Natural killer cell (primary cell): ENCODE data around the gene MSI2. TPM values are rescaled to one million over a fixed set of nuclear protein-coding genes. Genes with fewer than 3 reads are reported as not detected.

Experiments used
- ATAC-seq, 3 donors: fragments of 150-1000 bp in 2 of 3; fragments of 200-7000 bp in 1 of 3; cut with Tn5 transposase; 1 replicate in 1 of 3; 2 replicates in 2 of 3; pipeline ENCODE4 v1.10.0; 2021; ENCODE audit warnings: mild to moderate bottlenecking in 2 of 3, moderate library complexity in 2 of 3
- DNase-seq, 2 donors: peaks; one replicate each; pipeline versions ENCODE4 v3.0.0 to v3.0.0-alpha.2; 2013 to 2021; ENCODE audit warnings: mixed read lengths in 1 of 2
- H3K27ac ChIP-seq: one replicate; pipeline ENCODE4 v1.5.1; 2013; ENCODE audit warnings: mild to moderate bottlenecking, low read length
- H3K27me3 ChIP-seq: one replicate; pipeline ENCODE4 v1.6.1; 2013; ENCODE audit warnings: low read length; ENCODE audit not compliant: control insufficient read depth, insufficient read depth
- H3K36me3 ChIP-seq: one replicate; pipeline ENCODE4 v1.6.1; 2013; ENCODE audit warnings: low read length; ENCODE audit not compliant: control insufficient read depth, insufficient read depth
- H3K4me1 ChIP-seq: one replicate; pipeline ENCODE4 v1.6.1; 2013; ENCODE audit warnings: low read length; ENCODE audit not compliant: control insufficient read depth, insufficient read depth
- H3K4me3 ChIP-seq: one replicate; pipeline ENCODE4 v1.5.1; 2013; ENCODE audit warnings: low read length
- H3K9me3 ChIP-seq: one replicate; pipeline ENCODE4 v1.6.1; 2013; ENCODE audit warnings: low read length; ENCODE audit not compliant: control insufficient read depth, insufficient read depth
- H3K27ac Mint-ChIP-seq, 2 donors: one replicate each; pipeline ENCODE4 v1.8.0; 2022; ENCODE audit warnings: mild to moderate bottlenecking in 2 of 2, mixed read lengths in 2 of 2, moderate library complexity in 1 of 2
- H3K27me3 Mint-ChIP-seq, 2 donors: one replicate each; pipeline ENCODE4 v1.8.0; 2022; ENCODE audit warnings: low read depth in 2 of 2, mixed read lengths in 2 of 2
- H3K36me3 Mint-ChIP-seq: one replicate; pipeline ENCODE4 v1.8.0; 2022; ENCODE audit warnings: mixed read lengths
- H3K4me1 Mint-ChIP-seq, 2 donors: one replicate each; pipeline ENCODE4 v1.8.0; 2022; ENCODE audit warnings: mixed read lengths in 2 of 2
- H3K4me3 Mint-ChIP-seq: one replicate; pipeline ENCODE4 v1.8.0; 2022; ENCODE audit warnings: mild to moderate bottlenecking, moderate library complexity, mixed read lengths
- H3K9me3 Mint-ChIP-seq, 2 donors: one replicate each; pipeline ENCODE4 v1.8.0; 2022; ENCODE audit warnings: mixed read lengths in 2 of 2
- WGBS: methylation state at CpG from one replicate; pipeline ENCODE4 v1.1.7; 2013; ENCODE audit warnings: missing lambda C conversion rate; ENCODE audit not compliant: insufficient coverage; 5-methylcytosine and 5-hydroxymethylcytosine counted together
- intact Hi-C: fragments of 100-400 bp; cut with micrococcal nuclease; formaldehyde crosslinking; loops from one replicate; pipeline ENCODE4 v1.14.2; 2022
- total RNA-seq, 4 donors: library from RNA; stranded (reverse); fragments of 120-200 nt in 1 of 4; gene quantifications; one replicate each; pipeline versions ENCODE4 v1.2.3 to v1.2.4, GENCODE V29; 2013 to 2022
- TF ChIP-seq, protein P1 (sequence below): fragments of 200-600 bp; IDR thresholded peaks from one replicate; pipeline ENCODE4 v1.8.0; 2022; ENCODE audit warnings: antibody characterized with exemption

MSI2 gene
- total RNA-seq, 3 donors from 2014 or later (not counting 1 experiment from before 2014, with no cell fraction given), result 95.5 to 145 (median 96.8) TPM

DNA sequence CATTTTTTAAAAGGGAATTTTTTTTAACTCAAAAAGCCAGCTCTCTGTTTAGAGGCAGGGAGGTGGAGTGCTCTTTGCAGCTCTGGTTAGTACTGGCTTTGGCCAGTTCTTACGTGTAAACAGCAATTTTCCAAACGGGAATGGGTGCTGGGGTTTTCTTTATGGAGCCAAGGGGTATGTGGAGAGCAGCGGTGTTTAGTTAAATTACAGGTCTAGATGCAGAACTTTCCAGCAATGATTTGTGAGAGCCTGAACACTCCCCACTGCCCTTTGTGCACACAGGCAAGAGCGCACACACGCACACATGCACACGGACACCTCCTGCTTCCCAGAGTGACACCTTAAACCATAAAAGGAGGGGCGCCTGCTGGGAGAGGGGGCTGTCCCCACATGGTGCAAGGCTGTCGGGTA is 140.2 kb downstream of the MSI2 start:
- H3K27ac Mint-ChIP-seq, result no peak overlapping the region
- no peaks in the 10 kb centered on the region for H3K27me3 Mint-ChIP-seq
- no peaks in the 10 kb centered on the region for H3K4me1 ChIP-seq
- no peak for DNase-seq
- no peak overlapping the region for H3K4me3 ChIP-seq
- intact Hi-C loops, result no loop called here
- TF ChIP-seq, protein P1, sequence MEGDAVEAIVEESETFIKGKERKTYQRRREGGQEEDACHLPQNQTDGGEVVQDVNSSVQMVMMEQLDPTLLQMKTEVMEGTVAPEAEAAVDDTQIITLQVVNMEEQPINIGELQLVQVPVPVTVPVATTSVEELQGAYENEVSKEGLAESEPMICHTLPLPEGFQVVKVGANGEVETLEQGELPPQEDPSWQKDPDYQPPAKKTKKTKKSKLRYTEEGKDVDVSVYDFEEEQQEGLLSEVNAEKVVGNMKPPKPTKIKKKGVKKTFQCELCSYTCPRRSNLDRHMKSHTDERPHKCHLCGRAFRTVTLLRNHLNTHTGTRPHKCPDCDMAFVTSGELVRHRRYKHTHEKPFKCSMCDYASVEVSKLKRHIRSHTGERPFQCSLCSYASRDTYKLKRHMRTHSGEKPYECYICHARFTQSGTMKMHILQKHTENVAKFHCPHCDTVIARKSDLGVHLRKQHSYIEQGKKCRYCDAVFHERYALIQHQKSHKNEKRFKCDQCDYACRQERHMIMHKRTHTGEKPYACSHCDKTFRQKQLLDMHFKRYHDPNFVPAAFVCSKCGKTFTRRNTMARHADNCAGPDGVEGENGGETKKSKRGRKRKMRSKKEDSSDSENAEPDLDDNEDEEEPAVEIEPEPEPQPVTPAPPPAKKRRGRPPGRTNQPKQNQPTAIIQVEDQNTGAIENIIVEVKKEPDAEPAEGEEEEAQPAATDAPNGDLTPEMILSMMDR, result no peak
- H3K9me3 Mint-ChIP-seq, result no peaks in the 10 kb centered on the region
- H3K36me3 Mint-ChIP-seq, result no peaks in the 10 kb centered on the region
- no peaks in the 10 kb centered on the region for H3K9me3 ChIP-seq
- no peaks in the 10 kb centered on the region for H3K27me3 ChIP-seq
- no peak for ATAC-seq
- 84% methylated on average over 7 of the region's 8 CpGs for WGBS
- H3K27ac ChIP-seq, result no peak overlapping the region
- H3K4me1 Mint-ChIP-seq, result peaks cover 17 to 19% of the 10 kb centered on the region in 2 donors
- no peaks in the 10 kb centered on the region for H3K36me3 ChIP-seq
- no peak overlapping the region for H3K4me3 Mint-ChIP-seq

DNA sequence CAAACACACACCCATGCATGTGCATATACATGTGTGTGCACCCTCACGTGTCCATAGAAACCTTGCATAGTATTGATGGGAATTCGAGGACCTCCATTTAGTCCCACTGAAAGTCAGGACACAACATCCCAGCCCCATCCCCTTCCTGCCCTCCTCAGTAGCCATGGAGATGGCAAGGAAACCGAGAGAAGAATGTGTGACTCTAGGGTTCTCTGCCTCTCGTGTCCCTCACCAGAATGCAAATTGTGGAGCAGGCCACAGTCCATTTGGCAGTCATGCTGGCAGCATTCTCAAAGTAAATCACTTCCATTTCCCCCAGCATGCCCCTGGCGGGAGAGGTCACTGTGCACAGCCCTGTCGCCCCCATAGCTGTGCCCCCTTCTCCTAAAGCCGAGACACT is 141.1 kb downstream of the MSI2 start:
- H3K4me1 Mint-ChIP-seq, result peaks cover 17 to 19% of the 10 kb centered on the region in 2 donors
- 95% methylated on average over 7 of the region's 7 CpGs for WGBS
- Histone ChIP-seq H3K4me1 (no peaks in the 10 kb centered on the region), H3K9me3 (no peaks in the 10 kb centered on the region), H3K27me3 (no peaks in the 10 kb centered on the region), H3K36me3 (peaks cover 3% of the 10 kb centered on the region), H3K27ac (no peak overlapping the region), H3K4me3 (no peak overlapping the region)
- no peak for ATAC-seq
- H3K9me3 Mint-ChIP-seq, result no peaks in the 10 kb centered on the region
- H3K27ac Mint-ChIP-seq, result no peak overlapping the region
- no peaks in the 10 kb centered on the region for H3K36me3 Mint-ChIP-seq
- H3K4me3 Mint-ChIP-seq, result no peak overlapping the region
- intact Hi-C loops, result no loop called here
- no peak for DNase-seq
- no peaks in the 10 kb centered on the region for H3K27me3 Mint-ChIP-seq
- TF ChIP-seq, protein P1, result no peak

DNA sequence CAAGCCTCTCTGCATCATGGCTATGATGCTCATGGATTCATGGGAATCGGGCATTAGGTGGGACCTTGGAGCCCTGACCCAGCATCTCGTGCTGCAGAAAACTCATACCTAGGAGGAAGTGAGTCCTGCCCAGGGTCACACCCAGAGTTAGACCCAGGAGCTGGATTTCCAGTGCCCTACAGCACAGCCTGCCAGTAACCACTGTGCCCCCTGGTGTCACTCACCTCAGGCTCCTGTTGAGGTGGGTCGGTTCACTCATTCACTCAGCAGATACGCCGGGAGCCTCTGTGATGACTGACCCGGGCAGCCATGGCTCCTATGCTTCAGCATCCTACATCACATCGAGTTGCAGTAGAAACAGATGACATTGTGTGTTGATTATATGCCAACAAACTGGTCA is 143.4 kb downstream of the MSI2 start:
- TF ChIP-seq, protein P1, result no peak
- H3K27me3 Mint-ChIP-seq, result no peaks in the 10 kb centered on the region
- H3K27ac Mint-ChIP-seq, result no peak overlapping the region
- DNase-seq (no peak), ATAC-seq (no peak)
- intact Hi-C loops, result no loop called here
- H3K36me3 ChIP-seq, result peaks cover 6% of the 10 kb centered on the region
- no peaks in the 10 kb centered on the region for H3K4me1 ChIP-seq
- H3K9me3 ChIP-seq, result no peaks in the 10 kb centered on the region
- WGBS, result 90% methylated on average over 7 of the region's 7 CpGs
- H3K9me3 Mint-ChIP-seq, result no peaks in the 10 kb centered on the region
- H3K27me3 ChIP-seq, result no peaks in the 10 kb centered on the region
- H3K36me3 Mint-ChIP-seq, result no peaks in the 10 kb centered on the region
- peaks cover 19 to 22% of the 10 kb centered on the region in 2 donors for H3K4me1 Mint-ChIP-seq
- H3K27ac ChIP-seq, result no peak overlapping the region
- no peak overlapping the region for H3K4me3 Mint-ChIP-seq
- H3K4me3 ChIP-seq, result no peak overlapping the region

DNA sequence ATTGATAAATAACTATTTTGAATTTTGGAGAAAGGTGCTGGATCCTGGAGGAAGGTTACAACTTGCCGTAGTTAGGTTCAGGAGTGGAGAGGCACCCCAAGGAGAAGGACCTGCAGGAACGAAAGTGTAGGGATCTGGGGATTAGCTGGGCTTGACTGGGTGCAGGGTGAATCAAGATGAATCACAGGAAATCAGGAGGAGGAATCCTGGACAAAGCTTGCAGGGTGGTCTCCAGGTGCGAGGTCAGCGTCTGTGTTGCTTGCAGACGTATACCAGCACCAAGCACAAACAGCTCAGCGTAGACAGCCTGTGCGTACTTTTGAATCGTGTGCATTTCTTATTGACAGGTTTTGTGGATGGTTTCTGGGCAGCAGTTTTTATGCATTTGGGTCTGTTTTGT is 144.3 kb downstream of the MSI2 start:
- Histone ChIP-seq H3K27me3 (no peaks in the 10 kb centered on the region), H3K4me1 (no peaks in the 10 kb centered on the region), H3K9me3 (no peaks in the 10 kb centered on the region), H3K4me3 (no peak overlapping the region), H3K36me3 (peaks cover 6% of the 10 kb centered on the region), H3K27ac (no peak overlapping the region)
- Mint-ChIP-seq H3K27ac (no peak overlapping the region), H3K4me1 (peaks cover 12 to 24% of the 10 kb centered on the region in 2 donors), H3K36me3 (no peaks in the 10 kb centered on the region), H3K9me3 (no peaks in the 10 kb centered on the region), H3K27me3 (no peaks in the 10 kb centered on the region), H3K4me3 (no peak overlapping the region)
- DNase-seq (no peak), ATAC-seq (no peak)
- intact Hi-C loops, result no loop called here
- TF ChIP-seq, protein P1, result no peak
- WGBS, result 94% methylated on average over 8 of the region's 8 CpGs
